HT-29 (cell line): ENCODE results near the gene KCNN3. TPM values are rescaled to one million over a fixed set of nuclear protein-coding genes. Genes with fewer than 3 reads are reported as not detected.
A peak's percentile ranks its signal among the peaks of the same experiment; 100 is the strongest.
"Not testable (repeated sequence)": the region's sequence is repeated elsewhere in the genome, so short reads cannot be mapped to it uniquely, and the experiment has no call there.

Source experiments
- DNase-seq: peaks from one replicate; pipeline ENCODE4 v3.0.0-alpha.2; 2015; ENCODE audit warnings: low spot score
- total RNA-seq: library from RNA; depleted of rRNA; stranded (reverse); fragments of >200 nt; shearing (Covaris generic); gene quantifications from 2 replicates; pipeline ENCODE4 v1.2.3, GENCODE V29; 2014; rRNA removed

The KCNN3 gene
- not detected in 2 replicates for total RNA-seq

GRCh38 chr1:154870115-154870571, at the start of gene KCNN3:
KCNN3 (minus strand) TSS chr1:154870281; CDS start chr1:154869964, 317 bp downstream.
- peak; percentile 93 for DNase-seq

GRCh38 chr1:154913273-154913672, 43.2 kb upstream of the KCNN3 start:
- DNase-seq: no peak

GRCh38 chr1:154912755-154913154, 42.7 kb upstream of the KCNN3 start:
- no peak for DNase-seq

GRCh38 chr1:154911691-154912550, 41.8 kb upstream of the KCNN3 start:
- DNase-seq: no peak

GRCh38 chr1:154910851-154911250, 40.8 kb upstream of the KCNN3 start:
- no peak for DNase-seq

- no peak for DNase-seq
Measured at GRCh38 chr1:154908937-154909336, 38.9 kb upstream of the KCNN3 start.

- DNase-seq: not testable (repeated sequence)
Measured at GRCh38 chr1:154908129-154908528, 38.0 kb upstream of the KCNN3 start.

GRCh38 chr1:154906621-154907081, 36.6 kb upstream of the KCNN3 start:
- peak; percentile 43 for DNase-seq

GRCh38 chr1:154902938-154903566, 33.0 kb upstream of the KCNN3 start:
- DNase-seq: no peak

- no peak for DNase-seq
Measured at GRCh38 chr1:154901591-154901990, 31.5 kb upstream of the KCNN3 start.

GRCh38 chr1:154899041-154899440, 29.0 kb upstream of the KCNN3 start:
- DNase-seq: no peak

GRCh38 chr1:154896771-154897286, 26.7 kb upstream of the KCNN3 start:
- no peak for DNase-seq

- DNase-seq: no peak
Measured at GRCh38 chr1:154895798-154896197, 25.7 kb upstream of the KCNN3 start.

- DNase-seq: no peak
Measured at GRCh38 chr1:154891452-154891851, 21.4 kb upstream of the KCNN3 start.

GRCh38 chr1:154888757-154889156, 18.7 kb upstream of the KCNN3 start:
- no peak for DNase-seq

- DNase-seq: no peak
Measured at GRCh38 chr1:154886281-154887015, 16.4 kb upstream of the KCNN3 start.

GRCh38 chr1:154884869-154885701, 15.0 kb upstream of the KCNN3 start:
- no peak for DNase-seq

GRCh38 chr1:154883919-154884868, 14.1 kb upstream of the KCNN3 start:
- no peak for DNase-seq

GRCh38 chr1:154881820-154882535, 11.9 kb upstream of the KCNN3 start:
- DNase-seq: no peak
